Keratinocyte (primary cell): ENCODE measurements around the gene GMPR2.

ENCODE experiments used
- CTCF ChIP-seq, 3 experiments: IDR thresholded peaks in 1 of 3; conservative IDR thresholded peaks in 1 of 3; optimal IDR thresholded peaks in 1 of 3; 2 replicates in 2 of 3; 3 replicates in 1 of 3; pipeline versions ENCODE3 to v1.5.1; 2011; ENCODE audit warnings: low read length in 3 of 3, mild to moderate bottlenecking in 3 of 3, moderate library complexity in 2 of 3, control low read depth in 1 of 3, inconsistent platforms in 1 of 3; ENCODE audit not compliant: insufficient read depth in 2 of 3; ENCODE audit errors: extremely low read depth in 1 of 3
- EZH2 ChIP-seq: IDR thresholded peaks from one replicate; pipeline ENCODE4 v1.6.1; 2012; ENCODE audit warnings: inconsistent platforms, mild to moderate bottlenecking, low read length, moderate library complexity

GRCh38 chr14:24267516-24267915 is 34.8 kb downstream of the GMPR2 start:
- TF ChIP-seq EZH2 (no peak), CTCF (optimal IDR thresholded peaks at IDR 0.05 in 1 of 3, IDR thresholded peaks at IDR 0.05 in 1 of 3, conservative IDR thresholded peaks at IDR 0.05 in 1 of 3; ENCODE audit: extremely low read depth in 1 of 3, insufficient read depth in 2 of 3, low read length in 3 of 3) (no peak)
